Coronary artery (tissue), 2 donors: Measurements from ENCODE around the gene TMEM204.

Experiments
- DNase-seq: peaks from one replicate; pipeline ENCODE4 v3.0.0-alpha.2; 2017; ENCODE audit warnings: low spot score
- H3K27ac ChIP-seq, 2 donors: fragments of 200-600 bp; sonication (generic); one replicate each; pipeline ENCODE4 v1.5.1; 2016 to 2019
- H3K4me3 ChIP-seq: fragments of 200-600 bp; sonication (generic); 2 replicates; pipeline ENCODE4 v1.5.1; 2016; ENCODE audit warnings: mild to moderate bottlenecking, moderate library complexity
- TF ChIP-seq, protein P1 (sequence below): fragments of 200-600 bp; sonication (generic); IDR thresholded peaks from one replicate; pipeline ENCODE4 v1.5.1; 2019; ENCODE audit warnings: antibody characterized with exemption

TMEM204 gene

DNA sequence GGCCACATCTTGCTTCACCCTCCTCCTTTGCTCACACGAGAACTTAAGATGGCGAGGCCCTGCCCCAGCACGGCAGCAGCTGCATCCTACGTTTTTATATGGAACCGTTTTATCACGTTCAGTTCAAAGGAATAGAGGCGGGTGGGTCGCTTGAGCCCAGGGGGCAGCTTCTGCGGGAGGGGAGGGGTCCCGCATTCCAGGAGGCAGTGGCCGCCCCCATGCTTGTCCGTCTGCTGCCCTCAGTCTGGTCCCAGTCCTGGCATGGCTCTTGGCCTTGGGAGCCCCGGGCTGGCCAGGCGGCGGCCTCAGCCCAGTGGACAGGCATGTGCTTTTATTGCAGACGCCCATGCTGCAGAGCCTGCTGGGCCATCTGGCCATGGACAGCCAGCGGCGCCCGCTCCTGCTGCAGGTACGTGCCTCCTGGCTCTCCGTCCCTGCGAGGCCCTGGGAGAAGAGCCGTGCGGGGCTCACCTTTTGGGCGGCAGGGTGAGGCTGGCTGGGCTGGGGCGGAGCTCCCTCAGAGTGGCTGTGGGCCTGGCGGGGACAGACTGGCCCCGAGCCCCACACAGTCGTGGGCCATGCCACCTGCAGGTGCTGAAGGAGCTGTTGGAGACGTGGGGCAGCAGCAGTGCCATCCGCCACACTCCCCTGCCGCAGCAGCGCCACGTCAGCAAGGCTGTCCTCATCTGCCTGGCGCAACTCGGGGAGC is 33.6 kb upstream of the TMEM204 start:
- no peak for DNase-seq
- Histone ChIP-seq H3K4me3 (no peak overlapping the region), H3K27ac (no peak overlapping the region)
- TF ChIP-seq, protein P1, sequence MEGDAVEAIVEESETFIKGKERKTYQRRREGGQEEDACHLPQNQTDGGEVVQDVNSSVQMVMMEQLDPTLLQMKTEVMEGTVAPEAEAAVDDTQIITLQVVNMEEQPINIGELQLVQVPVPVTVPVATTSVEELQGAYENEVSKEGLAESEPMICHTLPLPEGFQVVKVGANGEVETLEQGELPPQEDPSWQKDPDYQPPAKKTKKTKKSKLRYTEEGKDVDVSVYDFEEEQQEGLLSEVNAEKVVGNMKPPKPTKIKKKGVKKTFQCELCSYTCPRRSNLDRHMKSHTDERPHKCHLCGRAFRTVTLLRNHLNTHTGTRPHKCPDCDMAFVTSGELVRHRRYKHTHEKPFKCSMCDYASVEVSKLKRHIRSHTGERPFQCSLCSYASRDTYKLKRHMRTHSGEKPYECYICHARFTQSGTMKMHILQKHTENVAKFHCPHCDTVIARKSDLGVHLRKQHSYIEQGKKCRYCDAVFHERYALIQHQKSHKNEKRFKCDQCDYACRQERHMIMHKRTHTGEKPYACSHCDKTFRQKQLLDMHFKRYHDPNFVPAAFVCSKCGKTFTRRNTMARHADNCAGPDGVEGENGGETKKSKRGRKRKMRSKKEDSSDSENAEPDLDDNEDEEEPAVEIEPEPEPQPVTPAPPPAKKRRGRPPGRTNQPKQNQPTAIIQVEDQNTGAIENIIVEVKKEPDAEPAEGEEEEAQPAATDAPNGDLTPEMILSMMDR: no peak

- no peak overlapping the region for H3K4me3 ChIP-seq
- DNase-seq: no peak
- H3K27ac ChIP-seq: no peak overlapping the region
- TF ChIP-seq, protein P1: no peak
These were observed 32.9 kb upstream of the TMEM204 start for GRCh38 chr16:1500465-1501150.

- TF ChIP-seq, protein P1: no peak
- Histone ChIP-seq H3K4me3 (no peak overlapping the region), H3K27ac (no peak overlapping the region)
- DNase-seq: no peak
These were observed 31.8 kb upstream of the TMEM204 start for GRCh38 chr16:1501630-1502029.

GRCh38 chr16:1502092-1503004 is 31.1 kb upstream of the TMEM204 start:
- TF ChIP-seq, protein P1: no peak
- Histone ChIP-seq H3K27ac (no peak overlapping the region), H3K4me3 (no peak overlapping the region)
- no peak for DNase-seq

- Histone ChIP-seq H3K4me3 (no peak overlapping the region), H3K27ac (no peak overlapping the region)
- TF ChIP-seq, protein P1: no peak
- no peak for DNase-seq
These were observed 30.1 kb upstream of the TMEM204 start for GRCh38 chr16:1503110-1503955.

GRCh38 chr16:1505073-1505844 is 28.2 kb upstream of the TMEM204 start:
- DNase-seq: no peak
- Histone ChIP-seq H3K27ac (no peak overlapping the region), H3K4me3 (no peak overlapping the region)
- TF ChIP-seq, protein P1: no peak
